ENCODE data around the gene HLA-G.

DNA sequence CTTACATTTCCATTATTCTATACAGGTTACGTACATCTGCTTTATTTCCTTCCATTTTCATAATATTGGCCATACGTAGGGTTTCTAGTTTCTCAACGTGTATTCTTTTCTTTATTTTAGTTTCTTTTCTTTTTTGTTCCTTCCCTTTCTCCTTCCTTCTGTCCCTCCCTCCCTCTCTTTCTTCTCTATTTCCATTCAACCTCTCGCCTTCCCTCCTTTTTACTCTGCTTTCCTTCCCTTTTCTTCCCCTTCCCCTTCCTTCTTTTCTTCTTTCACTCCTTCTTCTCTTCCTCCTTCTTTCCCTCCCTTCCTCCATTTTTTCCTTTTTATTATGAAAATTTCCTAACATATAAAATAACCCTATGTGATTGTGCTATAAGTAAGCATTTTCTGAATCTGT lies 8.7 kb upstream of the HLA-G start:
- TF ChIP-seq, protein P1, sequence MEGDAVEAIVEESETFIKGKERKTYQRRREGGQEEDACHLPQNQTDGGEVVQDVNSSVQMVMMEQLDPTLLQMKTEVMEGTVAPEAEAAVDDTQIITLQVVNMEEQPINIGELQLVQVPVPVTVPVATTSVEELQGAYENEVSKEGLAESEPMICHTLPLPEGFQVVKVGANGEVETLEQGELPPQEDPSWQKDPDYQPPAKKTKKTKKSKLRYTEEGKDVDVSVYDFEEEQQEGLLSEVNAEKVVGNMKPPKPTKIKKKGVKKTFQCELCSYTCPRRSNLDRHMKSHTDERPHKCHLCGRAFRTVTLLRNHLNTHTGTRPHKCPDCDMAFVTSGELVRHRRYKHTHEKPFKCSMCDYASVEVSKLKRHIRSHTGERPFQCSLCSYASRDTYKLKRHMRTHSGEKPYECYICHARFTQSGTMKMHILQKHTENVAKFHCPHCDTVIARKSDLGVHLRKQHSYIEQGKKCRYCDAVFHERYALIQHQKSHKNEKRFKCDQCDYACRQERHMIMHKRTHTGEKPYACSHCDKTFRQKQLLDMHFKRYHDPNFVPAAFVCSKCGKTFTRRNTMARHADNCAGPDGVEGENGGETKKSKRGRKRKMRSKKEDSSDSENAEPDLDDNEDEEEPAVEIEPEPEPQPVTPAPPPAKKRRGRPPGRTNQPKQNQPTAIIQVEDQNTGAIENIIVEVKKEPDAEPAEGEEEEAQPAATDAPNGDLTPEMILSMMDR (IDR thresholded peaks at IDR 0.05) = no peak
- TF ChIP-seq POLR2A (IDR thresholded peaks at IDR 0.05) = no peak
